Panc1 (cell line): ENCODE measurements around the gene DYTN.

Experiments
- POLR2AphosphoS5 ChIP-seq: IDR thresholded peaks from 2 replicates; pipeline ENCODE4 v1.6.1; 2012; ENCODE audit warnings: mild to moderate bottlenecking, low read depth, low read length, moderate library complexity
- REST ChIP-seq, 2 experiments: IDR thresholded peaks; 2 replicates each; pipeline ENCODE4 v1.6.1; 2011 to 2012; ENCODE audit warnings: low read depth in 2 of 2, control low read depth in 1 of 2, low read length in 1 of 2, mild to moderate bottlenecking in 1 of 2, moderate library complexity in 1 of 2; ENCODE audit not compliant: insufficient read depth in 1 of 2
- SIN3A ChIP-seq: IDR thresholded peaks from 2 replicates; pipeline ENCODE4 v1.6.1; 2012; ENCODE audit warnings: low read depth, mild to moderate bottlenecking, low read length, moderate library complexity, borderline replicate concordance; ENCODE audit not compliant: insufficient read depth
- TCF7L2 ChIP-seq: IDR thresholded peaks from 2 replicates; pipeline ENCODE4 v1.6.1; 2011; ENCODE audit warnings: mild to moderate bottlenecking, low read depth, low read length, inconsistent platforms
- TF ChIP-seq, protein P1 (sequence below): fragments of 450-650 bp; IDR thresholded peaks from 2 replicates; pipeline ENCODE4 v1.5.1; 2017; ENCODE audit warnings: mild to moderate bottlenecking

- TF ChIP-seq, protein P1, sequence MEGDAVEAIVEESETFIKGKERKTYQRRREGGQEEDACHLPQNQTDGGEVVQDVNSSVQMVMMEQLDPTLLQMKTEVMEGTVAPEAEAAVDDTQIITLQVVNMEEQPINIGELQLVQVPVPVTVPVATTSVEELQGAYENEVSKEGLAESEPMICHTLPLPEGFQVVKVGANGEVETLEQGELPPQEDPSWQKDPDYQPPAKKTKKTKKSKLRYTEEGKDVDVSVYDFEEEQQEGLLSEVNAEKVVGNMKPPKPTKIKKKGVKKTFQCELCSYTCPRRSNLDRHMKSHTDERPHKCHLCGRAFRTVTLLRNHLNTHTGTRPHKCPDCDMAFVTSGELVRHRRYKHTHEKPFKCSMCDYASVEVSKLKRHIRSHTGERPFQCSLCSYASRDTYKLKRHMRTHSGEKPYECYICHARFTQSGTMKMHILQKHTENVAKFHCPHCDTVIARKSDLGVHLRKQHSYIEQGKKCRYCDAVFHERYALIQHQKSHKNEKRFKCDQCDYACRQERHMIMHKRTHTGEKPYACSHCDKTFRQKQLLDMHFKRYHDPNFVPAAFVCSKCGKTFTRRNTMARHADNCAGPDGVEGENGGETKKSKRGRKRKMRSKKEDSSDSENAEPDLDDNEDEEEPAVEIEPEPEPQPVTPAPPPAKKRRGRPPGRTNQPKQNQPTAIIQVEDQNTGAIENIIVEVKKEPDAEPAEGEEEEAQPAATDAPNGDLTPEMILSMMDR: no peak
- TF ChIP-seq REST (IDR thresholded peaks at IDR 0.05; ENCODE audit: insufficient read depth in 1 of 2, low read depth in 2 of 2, low read length in 1 of 2) (no peak), POLR2AphosphoS5 (no peak), SIN3A (no peak), TCF7L2 (no peak)
Observed at GRCh38 chr2:206683546-206683945, 34.6 kb downstream of the DYTN start.
